K562 (cell line): ENCODE data around the gene MRPL40.

ENCODE experiments used
- POLR2AphosphoS5 ChIP-seq: IDR thresholded peaks from 2 replicates; pipeline ENCODE4 v1.6.1; 2011; ENCODE audit warnings: mild to moderate bottlenecking, low read depth, low read length, moderate library complexity; ENCODE audit not compliant: control insufficient read depth, insufficient read depth
- USF1 ChIP-seq: sonication (generic); formaldehyde crosslinking; IDR thresholded peaks from 2 replicates; pipeline ENCODE4 v1.9.0; 2022; ENCODE audit warnings: mild to moderate bottlenecking, missing genetic modification reagents
- USF2 ChIP-seq: sonication (generic); formaldehyde crosslinking; IDR thresholded peaks from 2 replicates; pipeline ENCODE4 v1.5.0; 2020; ENCODE audit warnings: missing genetic modification reagents
- ZNF23 ChIP-seq: fragments of 250-450 bp; sonication (Bioruptor Pico); IDR thresholded peaks from 2 replicates; pipeline ENCODE4 v1.4.0; 2020; ENCODE audit warnings: mild to moderate bottlenecking

- TF ChIP-seq POLR2AphosphoS5 (no peak), USF2 (CRISPR knock-in tag) (no peak), ZNF23 (CRISPR knock-in tag) (no peak), USF1 (CRISPR knock-in tag) (no peak; the same call in 1 of the 2 replicates)
These were observed 32.6 kb downstream of the MRPL40 start for GRCh38 chr22:19464975-19465374.
